Keratinocyte (primary cell): ENCODE data around the gene VPS26B.

Source experiments
- CTCF ChIP-seq, 3 experiments: IDR thresholded peaks in 1 of 3; conservative IDR thresholded peaks in 1 of 3; optimal IDR thresholded peaks in 1 of 3; 2 replicates in 2 of 3; 3 replicates in 1 of 3; pipeline versions ENCODE3 to v1.5.1; 2011; ENCODE audit warnings: low read length in 3 of 3, mild to moderate bottlenecking in 3 of 3, moderate library complexity in 2 of 3, control low read depth in 1 of 3, inconsistent platforms in 1 of 3; ENCODE audit not compliant: insufficient read depth in 2 of 3; ENCODE audit errors: extremely low read depth in 1 of 3
- EZH2 ChIP-seq: IDR thresholded peaks from one replicate; pipeline ENCODE4 v1.6.1; 2012; ENCODE audit warnings: inconsistent platforms, mild to moderate bottlenecking, low read length, moderate library complexity

- TF ChIP-seq CTCF (optimal IDR thresholded peaks at IDR 0.05 in 1 of 3, IDR thresholded peaks at IDR 0.05 in 1 of 3, conservative IDR thresholded peaks at IDR 0.05 in 1 of 3; ENCODE audit: extremely low read depth in 1 of 3, insufficient read depth in 2 of 3, low read length in 3 of 3) (no peak), EZH2 (no peak)
Observed at GRCh38 chr11:134289167-134289566, 64.7 kb downstream of the VPS26B start.
